ENCODE measurements around the gene IQGAP2.
"Not testable (repeated sequence)": the region's sequence is repeated elsewhere in the genome, so short reads cannot be mapped to it uniquely, and the experiment has no call there.

Gene IQGAP2

DNA sequence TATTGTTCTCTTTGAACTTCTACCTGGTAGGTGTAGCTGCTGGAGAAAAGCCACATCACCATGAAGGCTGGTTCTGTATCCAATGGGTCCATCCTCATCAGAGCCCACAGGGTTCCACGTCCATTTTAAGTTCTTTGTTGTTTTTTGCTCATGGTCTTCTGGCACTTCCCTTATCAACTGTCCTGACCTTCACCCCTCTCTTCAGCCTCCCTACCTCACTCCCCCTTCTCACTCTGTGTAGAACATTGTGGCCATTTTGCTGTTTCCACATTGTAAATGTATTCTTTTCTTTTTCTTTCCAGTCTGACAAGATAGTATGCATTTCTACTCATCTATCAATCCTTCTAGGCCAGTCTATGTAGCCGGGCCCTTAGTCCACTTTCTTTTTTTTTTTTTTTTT, 264.4 kb downstream of the IQGAP2 start:
- FAIRE-seq (no peak), DNase-seq (ENCODE audit: insufficient read length, low spot score) (no peak)
- TF ChIP-seq POLR2A (IDR thresholded peaks at IDR 0.05; ENCODE audit: low read depth, low read length): no peak

DNA sequence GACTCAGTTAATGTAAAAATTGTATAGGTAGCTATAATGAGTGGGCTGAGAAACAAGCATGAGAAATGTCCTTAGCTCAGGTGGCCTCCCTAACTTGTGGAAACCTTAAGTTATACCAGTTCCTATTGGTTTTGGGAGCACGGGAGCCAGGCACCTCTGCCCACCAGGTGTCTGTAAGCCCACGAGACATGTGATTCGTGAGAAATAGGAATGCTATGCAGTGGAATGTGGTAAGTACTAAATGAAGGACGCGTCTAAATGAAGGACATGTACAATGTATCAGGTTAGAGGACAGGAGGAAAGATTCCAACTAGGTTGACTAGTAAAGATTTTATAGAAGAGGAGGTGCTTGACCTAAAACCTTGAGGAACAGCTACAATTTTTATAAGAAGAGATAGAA, 266.2 kb downstream of the IQGAP2 start:
- no peak for TF ChIP-seq POLR2A (IDR thresholded peaks at IDR 0.05; ENCODE audit: low read depth, low read length)
- FAIRE-seq: no peak
- no peak for DNase-seq (ENCODE audit: insufficient read length, low spot score)

DNA sequence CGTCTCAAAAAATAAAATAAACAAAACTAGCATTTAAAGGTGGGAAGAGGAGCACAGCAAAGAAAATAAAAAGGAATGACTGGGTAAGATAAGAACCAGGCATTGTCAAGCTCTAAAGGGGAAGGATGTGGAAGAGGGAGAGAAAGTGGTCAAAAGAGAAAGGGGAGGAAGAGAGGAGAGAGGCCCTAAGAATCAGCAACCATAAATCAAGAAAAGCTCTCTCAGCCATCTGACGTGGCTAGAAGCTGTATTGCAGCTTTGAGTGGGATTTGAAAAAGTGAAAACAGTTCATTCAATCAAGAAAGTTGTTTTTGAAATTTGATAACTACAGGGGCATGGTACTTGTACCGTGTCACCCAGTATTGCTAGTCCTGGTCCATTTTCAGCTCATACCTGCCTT, 267.4 kb downstream of the IQGAP2 start:
- no peak for TF ChIP-seq POLR2A (IDR thresholded peaks at IDR 0.05; ENCODE audit: low read depth, low read length)
- DNase-seq (ENCODE audit: insufficient read length, low spot score): no peak
- FAIRE-seq: no peak

DNA sequence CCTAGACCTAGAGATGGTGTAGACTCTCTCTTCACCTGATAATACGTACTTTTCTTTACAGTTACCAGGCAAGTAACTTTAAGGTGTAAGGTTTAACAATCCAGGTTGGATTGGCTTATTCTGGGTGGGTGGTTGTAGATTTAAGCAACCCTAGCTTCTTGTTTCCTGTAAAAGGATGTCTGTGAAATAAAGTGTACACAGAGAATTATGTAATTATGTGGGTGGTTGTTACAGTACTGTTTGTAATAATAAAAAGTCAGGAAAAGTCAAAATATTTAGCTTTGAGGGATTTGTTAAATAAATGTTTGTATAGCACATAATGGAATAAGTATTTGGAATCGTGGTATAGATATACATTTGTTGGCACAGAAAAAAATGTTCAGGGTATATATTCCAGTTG, 269.2 kb downstream of the IQGAP2 start:
- no peak for TF ChIP-seq POLR2A (IDR thresholded peaks at IDR 0.05; ENCODE audit: low read depth, low read length)
- FAIRE-seq: no peak
- DNase-seq (ENCODE audit: insufficient read length, low spot score): no peak

DNA sequence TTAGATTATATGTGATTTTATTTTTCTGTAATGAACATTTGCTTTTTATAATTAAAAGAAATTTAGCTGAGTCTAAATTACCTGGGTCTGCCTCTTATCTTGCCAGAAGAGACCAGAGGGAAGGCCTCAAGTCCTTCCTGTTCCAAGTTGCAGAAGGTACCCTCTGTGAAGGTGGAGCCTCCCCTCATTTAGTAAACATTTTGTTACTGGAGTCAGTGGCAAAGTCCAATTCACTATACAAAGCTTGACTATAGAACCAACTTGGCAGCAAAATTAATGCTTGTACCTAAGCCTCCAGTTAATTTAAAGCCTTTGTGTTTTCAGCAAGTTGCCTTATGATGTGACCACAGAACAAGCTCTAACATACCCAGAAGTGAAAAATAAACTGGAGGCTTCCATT, 270.0 kb downstream of the IQGAP2 start:
- FAIRE-seq (no peak), DNase-seq (ENCODE audit: insufficient read length, low spot score) (no peak)
- no peak for TF ChIP-seq POLR2A (IDR thresholded peaks at IDR 0.05; ENCODE audit: low read depth, low read length)

DNA sequence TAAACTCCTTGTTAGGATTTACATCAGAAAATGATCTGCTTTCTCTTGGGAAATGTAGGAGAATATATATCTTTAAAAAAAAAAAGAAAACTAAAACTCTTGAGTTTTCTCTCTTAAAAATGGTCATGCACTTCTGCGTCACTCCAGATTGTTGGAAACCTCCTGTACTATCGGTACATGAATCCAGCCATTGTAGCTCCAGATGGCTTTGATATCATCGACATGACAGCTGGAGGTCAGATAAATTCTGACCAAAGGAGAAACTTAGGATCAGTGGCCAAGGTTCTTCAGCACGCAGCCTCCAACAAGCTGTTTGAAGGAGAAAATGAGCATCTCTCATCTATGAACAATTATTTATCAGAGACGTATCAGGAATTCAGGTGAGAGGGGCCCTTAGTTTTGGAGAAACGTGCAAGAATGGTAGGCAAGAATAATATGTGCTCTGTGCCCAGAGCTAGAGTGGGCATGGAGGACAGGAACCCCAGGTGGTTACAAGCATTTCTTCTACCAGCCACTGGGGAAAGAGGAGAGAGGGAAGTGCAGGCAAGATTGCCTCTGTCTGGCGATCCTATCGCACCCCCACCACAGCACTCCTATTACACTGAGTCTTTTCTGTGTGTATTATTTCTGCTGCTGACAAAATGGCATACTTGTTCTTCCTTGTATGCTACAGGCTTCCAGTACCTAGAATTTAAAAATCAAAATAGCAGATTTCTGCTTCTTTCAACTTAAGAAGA, 271.4 kb downstream of the IQGAP2 start:
- TF ChIP-seq POLR2A (IDR thresholded peaks at IDR 0.05; ENCODE audit: low read depth, low read length): no peak
- FAIRE-seq (no peak), DNase-seq (ENCODE audit: insufficient read length, low spot score) (no peak)

DNA sequence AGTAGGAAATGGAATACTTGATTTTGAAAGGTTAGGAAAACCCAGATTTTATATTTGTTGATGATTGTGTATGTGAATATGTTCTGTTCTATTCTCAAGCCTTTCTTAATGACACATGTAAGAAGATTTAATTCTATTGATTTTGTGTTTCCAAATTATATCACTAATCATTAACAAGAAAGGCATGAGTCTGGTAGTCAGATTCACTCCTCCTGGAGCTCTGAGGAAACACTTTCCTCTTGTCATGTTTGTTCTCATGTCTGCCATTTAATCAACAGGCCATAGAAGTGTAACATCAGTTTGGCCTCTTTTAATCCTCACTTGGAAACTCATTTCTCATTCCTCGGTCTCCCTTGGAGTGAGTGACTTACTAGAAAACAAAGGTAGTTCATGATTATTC, 272.3 kb downstream of the IQGAP2 start:
- no peak for DNase-seq (ENCODE audit: insufficient read length, low spot score)
- FAIRE-seq: no peak
- TF ChIP-seq POLR2A (IDR thresholded peaks at IDR 0.05; ENCODE audit: low read depth, low read length): no peak

DNA sequence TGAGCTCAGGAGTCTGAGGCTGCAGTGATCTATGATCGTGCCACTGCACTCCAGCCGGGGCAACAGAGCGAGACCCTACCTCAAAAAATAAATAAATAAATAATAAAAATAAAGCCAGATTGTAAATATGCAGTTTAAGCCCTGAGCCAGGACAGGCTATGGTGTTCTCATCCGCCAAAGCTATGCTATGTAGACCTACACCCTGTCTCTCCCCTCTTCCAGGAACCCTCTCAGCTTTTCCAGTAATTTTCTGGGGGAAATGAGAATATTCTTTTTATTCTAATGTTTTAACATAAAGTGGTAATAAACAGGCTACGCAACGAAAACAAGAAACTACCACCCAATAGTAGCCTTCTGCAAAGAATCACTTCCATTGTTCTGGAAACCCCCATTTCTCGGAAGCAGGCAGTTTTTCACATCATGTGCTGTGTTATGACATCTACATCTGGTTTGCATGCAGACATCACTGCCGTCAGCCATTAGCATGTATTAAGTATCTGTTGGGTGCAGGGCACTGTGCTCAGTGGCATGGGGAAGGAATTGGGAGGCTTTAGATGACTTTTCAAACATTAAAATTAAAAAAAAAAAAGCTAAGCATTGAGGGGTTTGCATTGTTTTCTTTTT, 274.9 kb downstream of the IQGAP2 start:
- DNase-seq (ENCODE audit: insufficient read length, low spot score) (no peak), FAIRE-seq (no peak)
- TF ChIP-seq POLR2A (IDR thresholded peaks at IDR 0.05; ENCODE audit: low read depth, low read length): no peak

DNA sequence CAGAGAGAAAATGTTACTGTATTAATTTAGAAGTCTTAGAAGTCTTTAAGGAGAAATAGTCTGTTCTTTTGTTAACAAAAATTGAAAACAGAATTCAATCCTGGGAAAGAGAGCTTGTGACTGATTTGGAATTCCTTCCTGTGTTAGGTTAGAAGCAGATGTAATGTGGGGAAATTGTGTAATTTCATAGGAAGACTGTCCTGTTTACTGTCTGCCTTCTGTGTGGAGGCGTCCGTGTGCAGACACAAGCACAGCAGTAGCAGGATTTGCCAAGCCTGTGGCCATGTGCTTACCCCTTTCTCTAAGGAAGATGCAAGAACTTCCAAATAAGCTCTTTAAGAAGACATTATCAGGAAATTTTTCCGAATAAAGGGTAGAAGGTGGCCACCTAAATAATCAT, 276.1 kb downstream of the IQGAP2 start:
- DNase-seq (ENCODE audit: insufficient read length, low spot score): no peak
- FAIRE-seq: no peak
- no peak for TF ChIP-seq POLR2A (IDR thresholded peaks at IDR 0.05; ENCODE audit: low read depth, low read length)

DNA sequence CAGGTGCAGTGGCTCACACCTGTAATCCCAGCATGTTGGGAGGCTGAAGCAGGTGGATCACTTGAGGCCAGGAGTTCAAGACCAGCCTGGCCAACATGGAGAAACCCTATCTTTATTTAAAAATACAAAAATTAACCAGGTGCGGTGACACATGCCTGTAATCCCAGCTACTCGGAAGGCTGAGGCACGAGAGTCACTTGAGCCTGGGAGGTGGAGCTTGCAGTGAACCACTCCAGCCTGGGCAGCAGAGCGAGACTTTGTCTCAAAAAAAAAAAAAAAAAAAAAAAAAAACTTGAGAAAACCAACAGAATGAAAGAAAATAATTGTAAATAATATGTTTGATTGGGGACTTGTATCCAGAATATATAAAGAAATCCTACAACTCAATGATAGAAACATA, 277.7 kb downstream of the IQGAP2 start:
- not testable (repeated sequence) for DNase-seq (ENCODE audit: insufficient read length, low spot score)

DNA sequence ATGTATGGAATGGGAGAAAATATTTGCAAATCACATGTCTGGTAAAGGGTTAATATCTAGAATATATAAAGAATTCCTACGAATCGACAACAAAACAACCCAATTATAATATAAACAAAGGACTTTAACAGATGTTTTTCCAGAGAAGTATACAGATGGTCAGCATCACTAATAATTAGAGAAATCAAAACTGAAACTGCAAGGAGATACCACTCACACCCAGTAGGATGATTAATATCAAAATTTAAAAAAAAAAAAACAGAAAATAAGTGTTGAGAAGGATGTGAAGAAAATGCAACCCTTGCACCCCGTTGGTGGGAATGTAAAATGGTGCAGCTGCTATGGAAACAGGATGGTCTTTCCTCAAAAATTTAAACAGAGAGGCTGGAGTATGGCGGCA, 278.2 kb downstream of the IQGAP2 start:
- FAIRE-seq (no peak), DNase-seq (ENCODE audit: insufficient read length, low spot score) (no peak)
- no peak for TF ChIP-seq POLR2A (IDR thresholded peaks at IDR 0.05; ENCODE audit: low read depth, low read length)

More for the DNA sequence above, 277.7 kb downstream of the IQGAP2 start:
- FAIRE-seq: not testable (repeated sequence)

DNA sequence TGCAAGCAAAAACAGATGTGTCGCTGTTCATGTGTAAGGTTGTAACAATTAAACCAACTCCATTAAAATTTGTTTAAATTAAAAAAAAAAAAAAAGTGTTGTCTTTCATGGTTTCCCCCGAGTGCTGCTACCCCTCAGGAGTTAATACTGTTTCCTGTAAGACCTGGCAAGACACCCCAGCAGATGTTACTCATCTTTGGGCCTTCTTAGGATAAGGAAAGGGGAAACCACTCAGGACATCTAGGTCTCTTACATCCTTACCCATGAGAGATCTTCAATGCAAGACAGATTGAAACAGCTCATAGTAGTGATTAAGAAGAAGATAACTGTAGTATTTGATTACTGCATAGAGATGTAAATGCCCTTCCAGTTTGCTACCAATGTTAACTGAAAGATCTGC, 279.3 kb downstream of the IQGAP2 start:
- FAIRE-seq: no peak
- TF ChIP-seq POLR2A (IDR thresholded peaks at IDR 0.05; ENCODE audit: low read depth, low read length): no peak

DNA sequence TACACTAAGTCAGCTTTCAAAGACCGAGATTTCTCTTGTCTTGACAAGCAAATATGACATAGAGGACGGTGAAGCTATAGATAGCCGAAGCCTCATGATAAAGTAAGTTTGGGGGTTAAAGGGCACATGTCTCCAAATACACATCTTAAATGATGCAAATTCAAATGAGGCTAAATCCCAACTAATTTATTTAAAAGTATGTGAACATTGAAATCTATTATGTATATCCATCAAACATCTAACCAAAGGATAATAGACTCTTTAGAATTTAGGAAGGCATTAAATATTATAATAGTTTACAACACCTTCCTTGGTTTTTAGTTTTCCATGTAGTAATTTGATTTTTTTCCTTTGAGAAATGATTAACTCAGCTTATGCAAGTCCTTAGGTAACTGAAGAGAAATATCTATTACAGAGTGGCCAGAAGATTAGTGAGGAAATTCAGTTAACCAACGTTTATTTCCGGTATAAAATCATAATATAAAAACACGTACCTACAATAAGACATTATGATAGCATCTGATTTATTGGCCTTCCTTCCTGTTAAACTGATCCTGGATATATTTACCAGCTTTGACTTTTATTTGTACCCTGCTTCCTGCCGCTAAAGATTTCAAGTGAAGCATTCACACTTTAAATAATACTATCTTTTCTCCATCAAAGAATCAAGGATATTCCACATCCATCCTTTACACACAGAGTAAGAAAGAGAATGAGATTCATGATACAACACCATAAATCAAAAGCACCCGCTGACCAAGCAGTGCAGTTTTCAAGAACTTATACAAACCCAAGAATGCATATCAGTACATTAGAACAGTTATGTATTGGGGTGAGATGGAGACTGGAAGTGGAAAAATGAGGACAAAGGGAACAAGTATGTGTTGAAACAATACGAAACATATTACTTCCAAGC, 281.0 kb downstream of the IQGAP2 start:
- DNase-seq (ENCODE audit: insufficient read length, low spot score) (no peak), FAIRE-seq (no peak)
- no peak for TF ChIP-seq POLR2A (IDR thresholded peaks at IDR 0.05; ENCODE audit: low read depth, low read length)

More for the DNA sequence above, 279.3 kb downstream of the IQGAP2 start:
- DNase-seq (ENCODE audit: insufficient read length, low spot score): no peak

DNA sequence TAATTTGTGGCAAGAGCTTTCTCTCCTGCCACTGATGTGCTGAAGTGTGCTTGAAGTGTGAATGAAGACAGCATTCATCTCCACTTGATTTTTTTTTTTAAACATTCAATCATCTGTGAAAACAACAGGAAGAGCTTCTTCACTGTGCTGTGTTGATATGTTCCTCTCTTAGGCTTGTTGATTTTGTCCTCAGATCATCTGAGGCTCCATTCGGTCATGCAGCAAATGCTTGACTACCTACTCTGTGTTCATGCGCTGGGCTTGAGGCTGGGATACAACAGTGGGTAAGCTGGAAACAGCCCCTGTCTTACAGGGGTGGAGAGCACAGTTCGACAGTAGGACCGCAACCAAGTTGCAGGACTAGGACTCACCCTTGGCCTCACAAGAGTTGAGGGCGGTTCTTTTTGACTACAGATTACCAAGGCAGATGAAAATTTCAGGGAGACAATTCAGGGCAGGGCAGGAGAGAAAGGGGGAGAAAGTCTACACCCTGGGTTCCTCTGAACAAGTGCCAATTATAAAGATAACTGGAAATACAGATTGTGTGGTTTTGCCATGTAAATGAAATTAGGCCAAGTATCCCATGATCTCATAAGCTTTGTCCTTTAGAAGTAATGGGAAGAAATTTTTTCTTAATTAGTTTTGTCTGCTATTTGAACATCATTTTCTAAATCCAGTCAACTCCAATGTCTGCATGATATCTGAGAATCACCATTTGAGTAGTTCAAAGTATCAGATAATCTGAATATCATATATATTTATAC, 281.9 kb downstream of the IQGAP2 start:
- no peak for FAIRE-seq
- DNase-seq (ENCODE audit: insufficient read length, low spot score): no peak
- TF ChIP-seq POLR2A (IDR thresholded peaks at IDR 0.05; ENCODE audit: low read depth, low read length): no peak

All from H54 (cell line).